GM19240 (cell line): ENCODE data around the gene GPR55.
A peak's percentile ranks its signal among the peaks of the same experiment; 100 is the strongest.

Experiments
- DNase-seq: peaks from one replicate; pipeline ENCODE4 v3.0.0; 2011; ENCODE audit warnings: low spot score; ENCODE audit not compliant: insufficient read length

GPR55 gene

GRCh38 chr2:230934231-230935129 lies 9.4 kb upstream of the GPR55 start:
- DNase-seq: no peak

GRCh38 chr2:230933521-230934180 lies 8.6 kb upstream of the GPR55 start:
- DNase-seq: no peak

GRCh38 chr2:230932556-230933511 lies 7.8 kb upstream of the GPR55 start:
- DNase-seq: no peak

- DNase-seq: no peak
Measured at GRCh38 chr2:230931556-230932231, 6.7 kb upstream of the GPR55 start.

GRCh38 chr2:230930928-230931555 lies 6.0 kb upstream of the GPR55 start:
- DNase-seq: no peak

- DNase-seq: no peak
Measured at GRCh38 chr2:230930149-230930780, 5.2 kb upstream of the GPR55 start.

GRCh38 chr2:230929381-230930148 lies 4.5 kb upstream of the GPR55 start:
- no peak for DNase-seq

- no peak for DNase-seq
Measured at GRCh38 chr2:230928701-230929380, 3.8 kb upstream of the GPR55 start.

- DNase-seq: no peak
Measured at GRCh38 chr2:230927711-230928341, 2.8 kb upstream of the GPR55 start.

GRCh38 chr2:230925879-230926765 lies 1.1 kb upstream of the GPR55 start:
- DNase-seq: peak; percentile 28

GRCh38 chr2:230925443-230925878 lies 419 bp upstream of the GPR55 start:
- DNase-seq: no peak

GRCh38 chr2:230924092-230924469 lies 961 bp downstream of the GPR55 start:
- no peak for DNase-seq

- DNase-seq: no peak
Measured at GRCh38 chr2:230922951-230923717, 1.9 kb downstream of the GPR55 start.

GRCh38 chr2:230921806-230922595 lies 3.0 kb downstream of the GPR55 start:
- DNase-seq: no peak

- DNase-seq: no peak
Measured at GRCh38 chr2:230920167-230920566, 4.9 kb downstream of the GPR55 start.

- DNase-seq: no peak
Measured at GRCh38 chr2:230919681-230920080, 5.4 kb downstream of the GPR55 start.
